ENCODE results near the gene LBHD1. TPM values are rescaled to one million over a fixed set of nuclear protein-coding genes. Genes with fewer than 3 reads are reported as not detected.
"Not testable (repeated sequence)": the region's sequence is repeated elsewhere in the genome, so short reads cannot be mapped to it uniquely, and the experiment has no call there.

The LBHD1 gene
- polyA plus RNA-seq, 2 donors, result 2.7 to 5.2 TPM

DNA sequence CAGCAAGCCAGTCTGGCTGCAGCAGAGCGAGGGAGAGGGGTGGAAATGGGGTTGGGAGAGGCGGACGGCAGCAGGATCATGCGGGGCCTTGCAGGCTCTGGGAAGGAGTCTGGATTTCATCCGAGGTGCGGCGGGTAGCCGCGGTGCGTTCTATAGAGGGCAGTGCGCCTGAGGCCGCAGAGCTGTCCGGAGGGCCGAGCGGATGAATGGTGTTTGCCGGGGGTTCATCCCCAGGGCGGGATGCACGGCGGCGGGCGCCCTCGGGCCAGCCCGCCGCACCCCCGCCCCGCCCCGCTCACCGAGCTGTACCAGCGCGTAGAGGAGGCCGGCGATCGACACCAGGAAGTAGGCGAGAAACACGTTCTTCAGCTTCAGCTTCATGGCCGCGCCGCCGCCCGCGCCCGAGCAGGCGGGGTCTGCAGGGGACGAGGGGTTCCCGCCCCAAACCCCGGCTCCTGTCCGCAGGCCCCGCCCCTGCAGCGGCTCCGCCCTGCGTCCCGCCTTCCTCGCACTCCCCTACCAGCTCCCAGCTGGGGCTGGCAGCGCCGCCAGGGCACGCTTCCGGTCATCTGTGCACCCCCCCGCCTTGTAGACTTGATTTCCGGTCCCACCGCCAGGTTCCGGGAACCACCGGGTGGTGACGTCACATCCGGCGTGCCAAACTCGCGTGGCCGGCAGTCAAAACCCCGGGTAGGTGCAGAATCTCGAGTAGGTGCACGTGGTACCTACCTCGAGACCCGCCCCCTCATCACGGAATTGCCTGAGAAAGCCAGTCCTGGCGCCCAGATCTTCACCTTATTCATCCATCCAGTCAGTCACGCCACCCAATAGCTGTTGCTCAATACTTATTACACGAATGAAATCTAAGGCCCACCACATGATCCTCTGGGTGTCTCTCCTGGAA, 50.2 kb downstream of the LBHD1 start, which contains the start of gene B3GAT3:
Gene B3GAT3, minus strand, starts transcription at position 420 of the 904 bp plus-strand sequence. Its CDS starts 39 bp downstream, at position 381.
- no peaks in the 10 kb centered on the region for H3K27me3 ChIP-seq (ENCODE audit: control insufficient read depth in 1 of 2, insufficient read depth in 2 of 2, low read length in 2 of 2)
- H3K4me3 ChIP-seq (ENCODE audit: low read depth in 1 of 2, low read length in 2 of 2), result peak within 1 kb of the TSS; percentile 59 to 80
- 1% methylated on average over 54 to 77 of the region's 77 CpGs for WGBS, 2 donors
- no peaks in the 10 kb centered on the region for H3K9me3 ChIP-seq (ENCODE audit: control insufficient read depth in 2 of 2, insufficient read depth in 1 of 2, low read depth in 1 of 2, low read length in 1 of 2)
- peak within 1 kb of the TSS; percentile 92 to 98 for H3K27ac ChIP-seq (ENCODE audit: low read depth in 2 of 2, low read length in 1 of 2)
- H3K36me3 ChIP-seq (ENCODE audit: control insufficient read depth in 2 of 2, insufficient read depth in 2 of 2, low read length in 1 of 2), result peaks cover 17 to 20% of the 10 kb centered on the region in 2 donors
- H3K4me1 ChIP-seq (ENCODE audit: control insufficient read depth in 2 of 2, insufficient read depth in 2 of 2, low read length in 1 of 2), result peaks cover 0 to 5% of the 10 kb centered on the region in 2 donors

DNA sequence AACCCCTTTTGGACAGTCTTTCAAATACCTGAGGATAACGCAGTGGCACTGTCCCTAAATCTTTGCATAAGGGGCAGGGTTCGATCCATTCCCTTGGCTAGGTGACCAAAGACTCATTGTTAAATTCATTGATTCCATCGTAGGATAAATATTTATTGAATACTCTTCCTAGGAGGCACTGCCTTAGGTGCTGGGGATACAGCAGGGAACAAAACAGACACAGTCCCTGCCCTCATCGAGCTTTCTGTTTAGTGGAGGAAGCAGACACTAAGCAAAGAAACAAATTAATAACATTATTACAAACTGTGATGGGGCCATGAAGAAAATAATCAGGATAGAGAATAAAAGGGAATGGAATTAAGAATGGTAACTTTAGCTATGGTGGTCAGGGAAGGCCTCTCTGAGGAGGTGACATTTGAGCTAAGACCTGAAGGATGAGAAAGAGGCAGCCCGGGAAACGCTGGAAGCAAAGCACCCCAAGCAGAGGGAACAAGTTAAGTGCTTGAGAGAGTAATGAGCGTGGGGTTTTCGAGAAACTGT, 51.0 kb downstream of the LBHD1 start:
- H3K9me3 ChIP-seq (ENCODE audit: control insufficient read depth in 2 of 2, insufficient read depth in 1 of 2, low read depth in 1 of 2, low read length in 1 of 2), result no peaks in the 10 kb centered on the region
- H3K4me1 ChIP-seq (ENCODE audit: control insufficient read depth in 2 of 2, insufficient read depth in 2 of 2, low read length in 1 of 2), result peaks cover 0 to 5% of the 10 kb centered on the region in 2 donors
- peak overlapping the region; percentile 92 to 98 for H3K27ac ChIP-seq (ENCODE audit: low read depth in 2 of 2, low read length in 1 of 2)
- WGBS, 2 donors, result 18 to 25% methylated on average over 8 of the region's 8 CpGs
- peak overlapping the region; percentile 59 to 80 for H3K4me3 ChIP-seq (ENCODE audit: low read depth in 1 of 2, low read length in 2 of 2)
- peaks cover 9 to 17% of the 10 kb centered on the region in 2 donors for H3K36me3 ChIP-seq (ENCODE audit: control insufficient read depth in 2 of 2, insufficient read depth in 2 of 2, low read length in 1 of 2)
- no peaks in the 10 kb centered on the region for H3K27me3 ChIP-seq (ENCODE audit: control insufficient read depth in 1 of 2, insufficient read depth in 2 of 2, low read length in 2 of 2)

DNA sequence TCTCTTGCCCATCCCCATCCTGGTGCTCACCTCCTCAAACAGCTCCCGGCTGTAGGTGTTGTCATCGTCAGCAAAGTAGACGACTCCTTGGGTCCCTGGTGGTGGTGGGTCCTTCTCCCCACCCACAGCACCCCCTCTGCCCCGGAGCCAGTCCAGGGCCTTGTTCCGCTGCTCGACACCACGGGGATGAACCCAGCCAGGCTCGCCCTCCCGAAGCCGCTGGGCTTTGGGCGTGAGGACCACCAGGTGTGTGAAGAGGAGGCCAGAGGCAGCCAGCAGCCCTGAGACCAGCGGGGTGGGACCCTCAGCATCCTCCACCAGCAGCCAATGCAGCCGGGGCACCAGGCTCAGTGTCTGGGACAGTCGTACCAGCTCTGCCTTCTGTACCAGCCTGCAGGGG, 55.1 kb downstream of the LBHD1 start:
- not testable (repeated sequence) for H3K27ac ChIP-seq (ENCODE audit: low read depth in 2 of 2, low read length in 1 of 2); H3K36me3 ChIP-seq (ENCODE audit: control insufficient read depth in 2 of 2, insufficient read depth in 2 of 2, low read length in 1 of 2); H3K4me3 ChIP-seq (ENCODE audit: low read depth in 1 of 2, low read length in 2 of 2); H3K9me3 ChIP-seq (ENCODE audit: control insufficient read depth in 2 of 2, insufficient read depth in 1 of 2, low read depth in 1 of 2, low read length in 1 of 2); H3K27me3 ChIP-seq (ENCODE audit: control insufficient read depth in 1 of 2, insufficient read depth in 2 of 2, low read length in 2 of 2)
- H3K4me1 ChIP-seq (ENCODE audit: control insufficient read depth in 2 of 2, insufficient read depth in 2 of 2, low read length in 1 of 2), result peaks cover 0 to 12% of the 10 kb centered on the region in 2 donors
- 92 to 94% methylated on average over 9 to 14 of the region's 14 CpGs for WGBS, 2 donors

DNA sequence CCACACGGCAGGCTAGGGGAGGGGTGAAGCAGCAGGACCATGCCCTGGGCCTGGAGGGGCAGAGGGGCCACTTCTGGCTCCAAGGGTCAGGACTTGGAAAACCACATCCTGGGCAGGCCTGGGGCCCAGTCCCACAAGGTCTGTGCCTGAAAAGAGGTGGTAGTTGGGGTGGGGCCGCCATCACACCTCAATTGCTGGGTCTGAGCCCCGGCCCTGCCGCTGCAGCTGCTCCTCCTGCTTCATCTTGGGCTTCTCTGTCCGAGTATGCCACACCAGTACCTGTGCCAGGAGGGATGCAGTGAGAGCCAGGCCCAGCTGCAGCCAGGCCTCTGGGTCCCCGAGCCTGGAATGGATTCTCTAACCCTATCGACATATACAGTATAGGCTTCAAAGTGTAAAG, 56.5 kb downstream of the LBHD1 start:
- Histone ChIP-seq H3K4me3 (ENCODE audit: low read depth in 1 of 2, low read length in 2 of 2) (no peak overlapping the region), H3K36me3 (ENCODE audit: control insufficient read depth in 2 of 2, insufficient read depth in 2 of 2, low read length in 1 of 2) (peaks cover 0 to 9% of the 10 kb centered on the region in 2 donors), H3K9me3 (ENCODE audit: control insufficient read depth in 2 of 2, insufficient read depth in 1 of 2, low read depth in 1 of 2, low read length in 1 of 2) (no peaks in the 10 kb centered on the region), H3K4me1 (ENCODE audit: control insufficient read depth in 2 of 2, insufficient read depth in 2 of 2, low read length in 1 of 2) (peaks cover 7 to 21% of the 10 kb centered on the region in 2 donors), H3K27me3 (ENCODE audit: control insufficient read depth in 1 of 2, insufficient read depth in 2 of 2, low read length in 2 of 2) (no peaks in the 10 kb centered on the region), H3K27ac (ENCODE audit: low read depth in 2 of 2, low read length in 1 of 2) (no peak overlapping the region)
- WGBS, 2 donors, result 87 to 89% methylated on average over 7 of the region's 7 CpGs

DNA sequence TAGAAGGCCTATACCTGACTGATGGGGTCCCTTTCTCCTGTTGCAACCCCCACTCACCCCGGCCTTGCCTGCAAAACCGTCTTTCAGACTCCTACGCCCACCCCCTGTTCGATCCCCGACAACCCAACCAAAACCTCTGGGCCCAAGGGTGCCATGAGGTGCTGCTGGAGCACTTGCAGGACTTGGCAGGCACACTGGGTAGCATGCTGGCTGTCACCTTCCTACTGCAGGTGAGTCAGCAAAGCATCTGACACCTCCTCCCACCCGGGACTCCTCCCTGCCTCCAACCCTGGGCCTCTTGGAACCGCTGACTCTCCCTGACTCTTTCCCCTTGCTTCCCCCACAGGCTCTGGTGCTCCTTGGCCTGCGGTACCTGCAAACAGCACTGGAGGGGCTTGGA, 57.8 kb downstream of the LBHD1 start:
- peaks cover 0 to 17% of the 10 kb centered on the region in 2 donors for H3K36me3 ChIP-seq (ENCODE audit: control insufficient read depth in 2 of 2, insufficient read depth in 2 of 2, low read length in 1 of 2)
- peak overlapping the region; percentile 79 to 97 for H3K27ac ChIP-seq (ENCODE audit: low read depth in 2 of 2, low read length in 1 of 2)
- 50 to 53% methylated on average over 8 of the region's 8 CpGs for WGBS, 2 donors

DNA sequence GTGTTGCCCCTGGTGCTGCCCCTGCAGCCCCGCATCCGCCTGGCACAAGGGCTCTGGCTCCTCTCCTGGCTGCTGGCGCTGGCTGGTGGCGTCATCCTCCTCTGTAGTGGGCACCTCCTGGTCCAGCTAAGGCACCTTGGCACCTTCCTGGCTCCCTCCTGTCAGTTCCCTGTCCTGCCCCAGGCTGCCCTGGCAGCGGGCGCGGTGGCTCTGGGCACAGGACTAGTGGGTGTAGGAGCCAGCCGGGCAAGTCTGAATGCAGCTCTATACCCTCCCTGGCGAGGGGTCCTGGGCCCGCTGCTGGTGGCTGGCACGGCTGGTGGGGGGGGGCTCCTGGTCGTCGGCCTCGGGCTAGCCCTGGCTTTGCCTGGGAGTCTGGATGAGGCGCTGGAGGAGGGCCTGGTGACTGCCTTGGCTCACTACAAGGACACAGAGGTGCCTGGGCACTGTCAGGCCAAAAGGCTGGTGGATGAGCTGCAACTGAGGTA, 58.7 kb downstream of the LBHD1 start:
- 33 to 40% methylated on average over 13 to 15 of the region's 15 CpGs for whole genome bisulfite sequencing, 2 donors
- Histone ChIP-seq H3K36me3 (ENCODE audit: control insufficient read depth in 2 of 2, insufficient read depth in 2 of 2, low read length in 1 of 2) (peaks cover 0 to 26% of the 10 kb centered on the region in 2 donors), H3K27ac (ENCODE audit: low read depth in 2 of 2, low read length in 1 of 2) (peak overlapping the region; percentile 88 to 97), H3K4me1 (ENCODE audit: control insufficient read depth in 2 of 2, insufficient read depth in 2 of 2, low read length in 1 of 2) (peaks cover 7 to 17% of the 10 kb centered on the region in 2 donors), H3K9me3 (ENCODE audit: control insufficient read depth in 2 of 2, insufficient read depth in 1 of 2, low read depth in 1 of 2, low read length in 1 of 2) (no peaks in the 10 kb centered on the region), H3K27me3 (ENCODE audit: control insufficient read depth in 1 of 2, insufficient read depth in 2 of 2, low read length in 2 of 2) (no peaks in the 10 kb centered on the region), H3K4me3 (ENCODE audit: low read depth in 1 of 2, low read length in 2 of 2) (no peak overlapping the region)

More for the DNA sequence above, 57.8 kb downstream of the LBHD1 start:
- H3K4me1 ChIP-seq (ENCODE audit: control insufficient read depth in 2 of 2, insufficient read depth in 2 of 2, low read length in 1 of 2), result peaks cover 7 to 17% of the 10 kb centered on the region in 2 donors
- H3K4me3 ChIP-seq (ENCODE audit: low read depth in 1 of 2, low read length in 2 of 2), result no peak overlapping the region
- H3K9me3 ChIP-seq (ENCODE audit: control insufficient read depth in 2 of 2, insufficient read depth in 1 of 2, low read depth in 1 of 2, low read length in 1 of 2), result no peaks in the 10 kb centered on the region
- H3K27me3 ChIP-seq (ENCODE audit: control insufficient read depth in 1 of 2, insufficient read depth in 2 of 2, low read length in 2 of 2), result no peaks in the 10 kb centered on the region

Other genes starting within 250 kb of the LBHD1 start
- 100 to 1,000 TPM; 168 to 195 TPM for gene AHNAK, start 125.5 kb downstream of the LBHD1 start, polyA plus RNA-seq
- gene EEF1G, start 98.4 kb downstream of the LBHD1 start, polyA plus RNA-seq, result 1,000 to 10,000 TPM in 1 of 2 donors, 100 to 1,000 TPM in 1; 884 to 1,495 TPM
- 10 to 100 TPM in 1 of 2 donors, 1 to 10 TPM in 1; 9.0 to 15.2 TPM for gene TUT1, start 80.7 kb downstream of the LBHD1 start, polyA plus RNA-seq
- gene MTA2, start 70.4 kb downstream of the LBHD1 start, polyA plus RNA-seq, result 10 to 100 TPM; 76.2 to 90.4 TPM
- gene EML3, start 59.5 kb downstream of the LBHD1 start, polyA plus RNA-seq, result 100 to 1,000 TPM in 1 of 2 donors, 10 to 100 TPM in 1; 79.0 to 107 TPM
- 10 to 100 TPM in 1 of 2 donors, 1 to 10 TPM in 1; 7.4 to 10.5 TPM for gene ROM1, start 59.0 kb downstream of the LBHD1 start, polyA plus RNA-seq
- 10 to 100 TPM; 14.9 to 25.4 TPM for gene B3GAT3, start 50.3 kb downstream of the LBHD1 start, polyA plus RNA-seq
- gene GANAB, start 25.7 kb downstream of the LBHD1 start, polyA plus RNA-seq, result 10 to 100 TPM; 59.8 to 71.6 TPM
- gene INTS5, start 19.0 kb downstream of the LBHD1 start, polyA plus RNA-seq, result 10 to 100 TPM in 1 of 2 donors, 1 to 10 TPM in 1; 4.8 to 10.1 TPM
- 10 to 100 TPM; 71.9 to 96.9 TPM for gene C11orf98, start 7.1 kb downstream of the LBHD1 start, polyA plus RNA-seq
- 10 to 100 TPM; 15.4 to 32.2 TPM for gene CSKMT, start 7.0 kb downstream of the LBHD1 start, polyA plus RNA-seq
- 10 to 100 TPM; 16.5 to 23.2 TPM for gene UQCC3, start 594 bp downstream of the LBHD1 start, polyA plus RNA-seq
- 100 to 1,000 TPM; 109 to 127 TPM for gene UBXN1, start 6.8 kb upstream of the LBHD1 start, polyA plus RNA-seq
- gene LRRN4CL, start 17.3 kb upstream of the LBHD1 start, polyA plus RNA-seq, result 1 to 10 TPM; 1.4 to 2.4 TPM
- gene BSCL2, start 35.2 kb upstream of the LBHD1 start, polyA plus RNA-seq, result 10 to 100 TPM; 33.9 to 58.9 TPM
- gene GNG3, start 35.4 kb upstream of the LBHD1 start, polyA plus RNA-seq, result under 1 TPM; 0.04 to 0.24 TPM
- gene HNRNPUL2, start 55.2 kb upstream of the LBHD1 start, polyA plus RNA-seq, result 10 to 100 TPM; 27.5 to 27.9 TPM
- gene TTC9C, start 56.2 kb upstream of the LBHD1 start, polyA plus RNA-seq, result 10 to 100 TPM; 13.3 to 31.1 TPM
- 1 to 10 TPM; 1.9 to 4.0 TPM for gene ZBTB3, start 81.9 kb upstream of the LBHD1 start, polyA plus RNA-seq
- 10 to 100 TPM; 43.2 to 94.0 TPM for gene POLR2G, start 89.3 kb upstream of the LBHD1 start, polyA plus RNA-seq
- 10 to 100 TPM; 17.0 to 21.6 TPM for gene TAF6L, start 99.1 kb upstream of the LBHD1 start, polyA plus RNA-seq
- gene TMEM179B, start 115.1 kb upstream of the LBHD1 start, polyA plus RNA-seq, result 10 to 100 TPM; 30.5 to 41.2 TPM
- 10 to 100 TPM; 13.8 to 19.7 TPM for gene TMEM223, start 119.7 kb upstream of the LBHD1 start, polyA plus RNA-seq
- 10 to 100 TPM; 77.9 to 84.7 TPM for gene NXF1, start 133.2 kb upstream of the LBHD1 start, polyA plus RNA-seq
- 10 to 100 TPM; 14.5 to 25.2 TPM for gene STX5, start 159.8 kb upstream of the LBHD1 start, polyA plus RNA-seq
- not detected for gene TEX54, start 160.6 kb upstream of the LBHD1 start, polyA plus RNA-seq
- gene WDR74, start 167.3 kb upstream of the LBHD1 start, polyA plus RNA-seq, result 10 to 100 TPM; 44.0 to 44.6 TPM
- gene SLC3A2, start 208.6 kb upstream of the LBHD1 start, polyA plus RNA-seq, result 100 to 1,000 TPM in 1 of 2 donors, 10 to 100 TPM in 1; 90.5 to 146 TPM
- under 1 TPM in 1 of 2 donors, not detected in 1; 0.01 TPM for gene CHRM1, start 249.1 kb upstream of the LBHD1 start, polyA plus RNA-seq